NCI-H2196 (cell line): ENCODE data around the gene SEPHS2.
"Not testable (repeated sequence)": the region's sequence is repeated elsewhere in the genome, so short reads cannot be mapped to it uniquely, and the experiment has no call there.

Experiments
- DNase-seq: peaks from one replicate; lab custom pipeline; 2025; ENCODE audit not compliant: unreplicated experiment; lab: John Stamatoyannopoulos, UW

SEPHS2 gene

GRCh38 chr16:30399435-30400186 is 46.1 kb downstream of the SEPHS2 start:
- DNase-seq = no peak

- no peak for DNase-seq
Observed at GRCh38 chr16:30398661-30399434, 46.8 kb downstream of the SEPHS2 start.

- DNase-seq = no peak
Observed at GRCh38 chr16:30397776-30398660, 47.7 kb downstream of the SEPHS2 start.

GRCh38 chr16:30397056-30397455 is 48.6 kb downstream of the SEPHS2 start:
- DNase-seq = no peak

- DNase-seq = not testable (repeated sequence)
Observed at GRCh38 chr16:30396627-30397026, 49.0 kb downstream of the SEPHS2 start.

GRCh38 chr16:30395992-30396585 is 49.6 kb downstream of the SEPHS2 start:
- no peak for DNase-seq

- DNase-seq = peak; percentile 90
Observed at GRCh38 chr16:30395155-30395991, 50.3 kb downstream of the SEPHS2 start, which contains the start of gene ZNF48. Gene ZNF48 (plus strand): TSS chr16:30395420. CDS start chr16:30395795, 375 bp downstream.

- DNase-seq = no peak
Observed at GRCh38 chr16:30394592-30395154, 51.0 kb downstream of the SEPHS2 start.
